SU-DHL-6 (cell line): Measurements from ENCODE around the gene CTPS1.

Experiments
- H2AFZ ChIP-seq: fragments of 200-600 bp; sonication (generic); 2 replicates; pipeline ENCODE4 v1.6.1; 2014; ENCODE audit warnings: low read depth, mild to moderate bottlenecking, moderate library complexity, mixed read lengths, antibody characterized with exemption, low read length; ENCODE audit not compliant: severe bottlenecking
- H3F3A ChIP-seq: fragments of 200-600 bp; shearing (Covaris generic); 2 replicates; pipeline ENCODE4 v1.6.0; 2016; ENCODE audit warnings: antibody characterized with exemption, mild to moderate bottlenecking; ENCODE audit not compliant: insufficient read depth
- H3K27ac ChIP-seq: fragments of 200-600 bp; sonication (generic); 2 replicates; pipeline ENCODE4 v1.5.1; 2016; ENCODE audit warnings: low read depth, mild to moderate bottlenecking, low read length, moderate library complexity, mixed read lengths
- H3K27me3 ChIP-seq: fragments of 200-600 bp; sonication (generic), shearing (Covaris generic); 2 replicates; pipeline ENCODE4 v1.6.0; 2014; ENCODE audit warnings: mild to moderate bottlenecking, low read length
- H3K36me3 ChIP-seq: fragments of 200-600 bp; sonication (generic); 2 replicates; pipeline ENCODE4 v1.6.1; 2014; ENCODE audit warnings: mild to moderate bottlenecking, low read length, mixed read lengths
- H3K4me2 ChIP-seq: fragments of 300-600, 200-600 bp; shearing (Covaris generic), sonication (generic); 2 replicates; pipeline ENCODE4 v1.6.0; 2014; ENCODE audit warnings: low read length, low read depth, mild to moderate bottlenecking; ENCODE audit not compliant: poor library complexity, severe bottlenecking
- H3K4me3 ChIP-seq: fragments of 200-600 bp; sonication (generic); 2 replicates; pipeline ENCODE4 v1.5.1; 2014; ENCODE audit warnings: antibody characterized with exemption, low read length, mild to moderate bottlenecking, mixed read lengths; ENCODE audit not compliant: insufficient read depth, poor library complexity, severe bottlenecking
- H3K79me2 ChIP-seq: fragments of 200-600 bp; sonication (generic); 2 replicates; pipeline ENCODE4 v1.6.1; 2014; ENCODE audit warnings: mild to moderate bottlenecking, low read length, moderate library complexity; ENCODE audit not compliant: insufficient read depth
- H3K9ac ChIP-seq: fragments of 200-600 bp; sonication (generic); 2 replicates; pipeline ENCODE4 v1.7.0; 2014; ENCODE audit warnings: mild to moderate bottlenecking, low read length
- H3K9me2 ChIP-seq: fragments of 200-600 bp; sonication (generic); replicated peaks from 2 replicates; pipeline ENCODE4 v1.6.1; 2014; ENCODE audit warnings: low read length; ENCODE audit not compliant: insufficient read depth
- H3K9me3 ChIP-seq: fragments of 200-600 bp; sonication (generic); 2 replicates; pipeline ENCODE4 v1.6.1; 2014; ENCODE audit warnings: low read length, mixed read lengths; ENCODE audit not compliant: insufficient read depth
- H4K20me1 ChIP-seq: fragments of 200-600 bp; sonication (generic); 2 replicates; pipeline ENCODE4 v1.6.1; 2014; ENCODE audit warnings: low read depth, mild to moderate bottlenecking, antibody characterized with exemption, low read length, moderate library complexity, mixed read lengths
- CTCF ChIP-seq: fragments of 200-600 bp; sonication (generic); IDR thresholded peaks from one replicate; pipeline ENCODE4 v1.5.1; 2017; ENCODE audit warnings: antibody characterized with exemption, mild to moderate bottlenecking, low read length, moderate library complexity; ENCODE audit not compliant: insufficient read depth, poor library complexity, severe bottlenecking
- EZH2phosphoT487 ChIP-seq: fragments of 200-600 bp; sonication (generic), shearing (Covaris generic); conservative IDR thresholded peaks from 2 replicates; pipeline ENCODE4 v1.6.1; 2018; ENCODE audit warnings: mild to moderate bottlenecking, antibody characterized with exemption, low read length, moderate library complexity, mixed read lengths

CTPS1 gene

GRCh38 chr1:40984066-40984465 lies 4.6 kb downstream of the CTPS1 start:
- H3K9me2 ChIP-seq, result no peaks in the 10 kb centered on the region
- no peaks in the 10 kb centered on the region for H3F3A ChIP-seq
- no peak for TF ChIP-seq CTCF
- no peaks in the 10 kb centered on the region for H3K9me3 ChIP-seq
- H3K4me2 ChIP-seq, result no peak overlapping the region
- peaks cover 21% of the 10 kb centered on the region; the same call in 1 of the 2 replicates for H4K20me1 ChIP-seq
- no peak overlapping the region for H3K4me3 ChIP-seq
- no peak overlapping the region for H3K9ac ChIP-seq
- H3K79me2 ChIP-seq, result peaks cover 64% of the 10 kb centered on the region
- H3K36me3 ChIP-seq, result peaks cover 39% of the 10 kb centered on the region
- H2AFZ ChIP-seq, result no peak overlapping the region
- H3K27me3 ChIP-seq, result no peaks in the 10 kb centered on the region
- H3K27ac ChIP-seq, result no peak overlapping the region

DNA sequence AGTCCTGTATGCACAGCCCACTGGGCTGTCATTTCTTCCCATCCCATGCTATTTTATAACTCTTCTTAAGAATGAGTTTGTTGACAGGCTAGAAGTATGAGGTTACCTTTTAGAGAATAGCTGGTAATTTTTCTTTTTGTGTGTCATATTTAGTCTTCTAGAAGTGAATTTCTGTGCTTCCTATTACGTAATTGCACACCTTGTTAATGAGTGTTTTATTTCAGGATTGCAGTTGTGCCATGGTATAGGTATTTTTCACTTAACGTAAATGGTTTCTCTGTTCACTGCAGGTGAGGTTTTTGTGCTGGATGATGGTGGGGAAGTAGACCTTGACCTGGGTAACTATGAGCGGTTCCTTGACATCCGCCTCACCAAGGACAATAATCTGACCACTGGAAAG lies 5.0 kb downstream of the CTPS1 start:
- Histone ChIP-seq H3K4me3 (no peak overlapping the region), H3K79me2 (peaks cover 64% of the 10 kb centered on the region), H3K27me3 (no peaks in the 10 kb centered on the region), H3K27ac (no peak overlapping the region), H3K9me3 (no peaks in the 10 kb centered on the region), H3K9me2 (no peaks in the 10 kb centered on the region), H3F3A (no peaks in the 10 kb centered on the region), H3K9ac (no peak overlapping the region), H4K20me1 (peaks cover 21% of the 10 kb centered on the region; the same call in 1 of the 2 replicates), H3K36me3 (peaks cover 44% of the 10 kb centered on the region), H3K4me2 (no peak overlapping the region), H2AFZ (no peak overlapping the region)
- no peak for TF ChIP-seq EZH2phosphoT487
- no peak for TF ChIP-seq CTCF

DNA sequence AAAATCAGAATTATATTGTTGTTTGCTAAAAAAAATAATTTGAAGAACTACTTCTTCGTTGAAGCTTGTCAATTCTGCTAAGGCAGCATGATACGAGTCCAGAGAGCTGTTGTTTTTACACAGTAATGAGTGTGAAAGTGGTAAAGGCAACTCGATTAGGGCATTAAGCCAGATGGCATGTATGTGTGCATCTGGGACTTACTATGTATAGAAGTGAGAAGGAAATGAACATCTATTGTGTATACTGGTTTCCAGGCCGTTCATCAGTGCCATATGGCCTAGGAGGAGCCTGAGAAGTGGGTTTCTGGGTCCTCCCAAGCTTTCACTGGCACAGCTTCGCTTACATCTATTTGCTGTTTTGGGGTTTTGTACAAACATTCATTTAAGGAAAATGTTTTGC lies 5.7 kb downstream of the CTPS1 start:
- Histone ChIP-seq H3K27me3 (no peaks in the 10 kb centered on the region), H3K9me2 (no peaks in the 10 kb centered on the region), H3K79me2 (peaks cover 66% of the 10 kb centered on the region), H3K9me3 (no peaks in the 10 kb centered on the region), H4K20me1 (peaks cover 21% of the 10 kb centered on the region; the same call in 1 of the 2 replicates), H3K27ac (no peak overlapping the region), H3K4me3 (no peak overlapping the region), H3K36me3 (peaks cover 50% of the 10 kb centered on the region), H3F3A (no peaks in the 10 kb centered on the region), H2AFZ (no peak overlapping the region), H3K9ac (no peak overlapping the region), H3K4me2 (no peak overlapping the region)
- TF ChIP-seq EZH2phosphoT487 (no peak), CTCF (no peak)
